ENCODE measurements around the gene DPP4. TPM values are rescaled to one million over a fixed set of nuclear protein-coding genes. Genes with fewer than 3 reads are reported as not detected.
A peak's percentile ranks its signal among the peaks of the same experiment; 100 is the strongest.

Gene DPP4
- total RNA-seq, 1 donor from 2014 or later, result 1.9 TPM

DNA sequence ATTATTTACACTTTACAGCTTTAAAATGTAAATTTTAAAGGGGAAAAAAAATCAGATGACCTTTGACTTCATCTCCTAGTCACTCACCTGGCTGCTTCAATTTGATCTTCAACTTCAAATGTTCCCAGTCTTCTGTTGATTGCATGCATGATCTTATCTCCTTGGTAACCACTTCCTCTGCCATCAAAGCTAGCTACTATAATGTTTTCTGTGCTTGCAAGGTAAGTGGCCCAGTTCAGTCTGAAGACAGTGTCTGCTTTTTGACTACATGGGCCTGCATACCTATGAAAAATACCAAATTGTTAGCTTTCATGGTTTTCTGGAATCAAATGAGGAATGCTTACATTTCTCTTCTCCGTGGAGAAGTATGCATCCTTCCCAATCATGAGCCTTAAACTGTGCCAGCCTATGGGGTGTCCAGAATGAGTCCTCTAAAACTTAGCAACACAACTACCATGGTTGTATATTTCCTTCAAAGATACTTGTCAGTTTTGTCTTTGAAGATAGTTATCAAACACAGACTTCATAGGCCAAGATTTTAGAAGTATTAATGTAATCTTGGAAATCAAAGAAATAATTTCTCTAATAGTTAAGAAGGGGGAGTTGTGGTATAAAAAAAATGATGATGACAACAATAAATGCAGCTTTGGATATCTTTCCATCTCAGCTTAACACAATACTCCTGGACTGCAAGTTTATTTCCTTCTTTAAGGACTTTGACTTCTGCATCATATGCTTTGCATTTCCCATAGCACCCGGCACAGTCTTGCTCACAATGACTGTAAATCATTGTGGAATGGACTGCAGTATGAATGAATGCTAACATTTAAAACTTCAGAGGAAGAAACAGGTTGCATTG, 62.1 kb downstream of the DPP4 start:
- peaks cover 3% of the 10 kb centered on the region for H3K4me1 Mint-ChIP-seq
- no peaks in the 10 kb centered on the region for H3K36me3 Mint-ChIP-seq (ENCODE audit: low read depth)
- ChIA-PET CTCF (no interaction called here), POLR2A (no interaction called here)
- H3K27me3 Mint-ChIP-seq, result peaks cover 7% of the 10 kb centered on the region
- no peaks in the 10 kb centered on the region for H3K9me3 Mint-ChIP-seq
- H3K27ac Mint-ChIP-seq, result no peak overlapping the region
- no peak for ATAC-seq (ENCODE audit: low read depth)
- DNase-seq, result no peak
- intact Hi-C loops (cut with micrococcal nuclease), result no loop called here
- TF ChIP-seq, protein P1, sequence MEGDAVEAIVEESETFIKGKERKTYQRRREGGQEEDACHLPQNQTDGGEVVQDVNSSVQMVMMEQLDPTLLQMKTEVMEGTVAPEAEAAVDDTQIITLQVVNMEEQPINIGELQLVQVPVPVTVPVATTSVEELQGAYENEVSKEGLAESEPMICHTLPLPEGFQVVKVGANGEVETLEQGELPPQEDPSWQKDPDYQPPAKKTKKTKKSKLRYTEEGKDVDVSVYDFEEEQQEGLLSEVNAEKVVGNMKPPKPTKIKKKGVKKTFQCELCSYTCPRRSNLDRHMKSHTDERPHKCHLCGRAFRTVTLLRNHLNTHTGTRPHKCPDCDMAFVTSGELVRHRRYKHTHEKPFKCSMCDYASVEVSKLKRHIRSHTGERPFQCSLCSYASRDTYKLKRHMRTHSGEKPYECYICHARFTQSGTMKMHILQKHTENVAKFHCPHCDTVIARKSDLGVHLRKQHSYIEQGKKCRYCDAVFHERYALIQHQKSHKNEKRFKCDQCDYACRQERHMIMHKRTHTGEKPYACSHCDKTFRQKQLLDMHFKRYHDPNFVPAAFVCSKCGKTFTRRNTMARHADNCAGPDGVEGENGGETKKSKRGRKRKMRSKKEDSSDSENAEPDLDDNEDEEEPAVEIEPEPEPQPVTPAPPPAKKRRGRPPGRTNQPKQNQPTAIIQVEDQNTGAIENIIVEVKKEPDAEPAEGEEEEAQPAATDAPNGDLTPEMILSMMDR (IDR thresholded peaks at IDR 0.05), result no peak
- H3K4me3 Mint-ChIP-seq, result no peak overlapping the region

DNA sequence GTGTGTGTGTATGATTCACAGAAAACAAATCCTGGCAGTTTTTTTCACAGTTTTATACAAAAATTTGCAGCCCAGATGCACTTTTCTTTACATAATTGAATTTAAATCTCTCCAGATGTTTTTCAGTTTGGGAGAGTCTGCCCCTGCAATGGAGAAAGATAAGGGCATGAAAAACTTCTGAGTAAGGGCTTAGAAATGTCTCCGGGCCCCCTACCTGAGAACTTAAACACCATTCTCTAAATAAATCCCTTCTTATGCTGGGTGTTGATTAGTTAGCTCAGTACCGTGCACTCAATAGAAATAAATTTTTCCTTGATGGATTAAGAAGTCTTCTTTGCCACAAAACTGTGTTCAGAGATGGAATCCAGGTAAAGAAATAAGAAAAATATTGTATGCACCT, 64.5 kb downstream of the DPP4 start:
- no peak for DNase-seq
- no peaks in the 10 kb centered on the region for H3K9me3 Mint-ChIP-seq
- intact Hi-C loops (cut with micrococcal nuclease), result no loop called here
- H3K27ac Mint-ChIP-seq, result no peak overlapping the region
- H3K4me3 Mint-ChIP-seq, result no peak overlapping the region
- no peak for ATAC-seq (ENCODE audit: low read depth)
- ChIA-PET POLR2A (no interaction called here), CTCF (no interaction called here)
- H3K36me3 Mint-ChIP-seq (ENCODE audit: low read depth), result no peaks in the 10 kb centered on the region
- H3K27me3 Mint-ChIP-seq, result no peaks in the 10 kb centered on the region
- H3K4me1 Mint-ChIP-seq, result peaks cover 3% of the 10 kb centered on the region
- TF ChIP-seq, protein P1 (IDR thresholded peaks at IDR 0.05), result no peak

DNA sequence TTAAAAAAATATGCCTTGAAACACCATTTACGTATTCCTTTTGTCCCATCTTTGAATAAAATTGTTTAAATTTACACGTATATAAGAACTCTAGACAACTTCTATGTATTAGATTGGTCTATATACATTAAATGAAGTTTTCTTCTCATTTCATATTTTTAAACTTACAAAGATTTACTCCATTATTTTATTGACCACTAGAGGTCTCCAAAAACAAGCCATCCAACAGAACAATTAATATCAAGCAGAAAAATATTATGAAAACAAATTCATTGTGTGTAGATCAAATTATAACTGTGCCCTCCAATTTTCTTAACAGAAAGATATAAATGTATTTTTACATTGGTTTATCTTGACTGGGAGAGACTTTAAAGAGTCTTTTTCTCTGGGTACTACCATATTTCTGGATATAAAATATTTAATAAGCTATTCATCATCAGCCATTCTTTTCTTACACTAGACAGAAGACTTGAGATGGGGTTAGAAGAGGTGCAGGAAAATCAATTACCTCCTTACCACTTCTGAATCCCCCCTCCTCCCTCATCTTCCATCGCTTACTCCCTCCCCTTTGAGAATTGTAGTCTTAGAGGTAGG, 66.5 kb downstream of the DPP4 start:
- Mint-ChIP-seq H3K27me3 (no peaks in the 10 kb centered on the region), H3K36me3 (ENCODE audit: low read depth) (no peaks in the 10 kb centered on the region), H3K9me3 (no peaks in the 10 kb centered on the region), H3K4me3 (no peak overlapping the region), H3K4me1 (no peaks in the 10 kb centered on the region), H3K27ac (no peak overlapping the region)
- ChIA-PET POLR2A (no interaction called here), CTCF (interaction anchor here (1.0 to 1.2 kb wide), 4 partner anchors 11 to 214 kb away, joined by 4 to 6 read pairs (median 6); no protein-coding TSS in a partner anchor)
- no peak for DNase-seq
- TF ChIP-seq, protein P1 (IDR thresholded peaks at IDR 0.05), result peak; percentile 75
- ATAC-seq (ENCODE audit: low read depth), result no peak
- intact Hi-C loops (cut with micrococcal nuclease), result loop anchor here (1.0 kb wide), 1 partner anchor 117 kb away; no protein-coding TSS in a partner anchor

DNA sequence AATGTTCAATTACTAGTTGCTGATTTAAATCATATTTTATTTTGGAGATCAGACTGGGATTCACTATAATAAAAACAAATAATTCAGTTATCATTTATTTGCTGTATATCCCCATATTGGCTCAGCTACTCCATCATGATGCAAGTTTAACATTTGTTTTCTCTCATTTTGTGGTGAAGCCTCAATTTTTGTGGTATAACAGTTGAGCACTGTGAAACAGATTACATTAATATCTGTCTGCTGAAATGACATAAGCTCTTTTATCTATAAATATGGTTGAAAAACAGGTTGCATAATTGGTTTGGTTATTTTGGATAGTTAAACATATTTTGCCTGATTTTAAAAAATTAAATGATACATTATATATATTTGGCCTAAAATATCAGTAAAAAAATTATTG, 67.7 kb downstream of the DPP4 start:
- no peak overlapping the region for H3K27ac Mint-ChIP-seq
- no peaks in the 10 kb centered on the region for H3K36me3 Mint-ChIP-seq (ENCODE audit: low read depth)
- TF ChIP-seq, protein P1 (IDR thresholded peaks at IDR 0.05), result no peak
- no peaks in the 10 kb centered on the region for H3K4me1 Mint-ChIP-seq
- H3K9me3 Mint-ChIP-seq, result no peaks in the 10 kb centered on the region
- peaks cover 2% of the 10 kb centered on the region for H3K27me3 Mint-ChIP-seq
- POLR2A ChIA-PET, result no interaction called here
- no peak for ATAC-seq (ENCODE audit: low read depth)
- intact Hi-C loops (cut with micrococcal nuclease), result no loop called here
- CTCF ChIA-PET, result interaction anchor here (1.1 kb wide), 1 partner anchor 120 kb away, joined by 3 read pairs; no protein-coding TSS in a partner anchor
- no peak for DNase-seq
- H3K4me3 Mint-ChIP-seq, result no peak overlapping the region

DNA sequence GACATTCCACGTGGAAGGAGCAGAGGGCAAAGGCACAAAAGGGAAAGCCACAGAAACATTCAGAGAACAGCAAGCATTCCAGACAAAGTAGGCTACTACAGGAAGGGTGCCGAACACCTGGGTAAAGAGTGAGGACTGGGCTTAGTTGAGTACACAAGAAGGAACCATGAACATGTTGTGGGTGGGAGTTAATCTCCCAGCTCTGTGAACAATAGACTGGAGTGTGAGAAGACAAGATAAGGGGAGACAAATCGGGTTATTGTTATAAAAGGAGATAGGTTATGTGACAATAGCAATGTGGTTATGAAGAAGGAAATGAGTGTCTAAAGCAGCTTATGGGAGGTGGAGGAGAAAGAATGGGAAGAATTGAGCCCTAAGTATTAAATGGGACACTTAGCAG, 70.0 kb downstream of the DPP4 start:
- H3K27ac Mint-ChIP-seq, result no peak overlapping the region
- no peak overlapping the region for H3K4me3 Mint-ChIP-seq
- no peaks in the 10 kb centered on the region for H3K4me1 Mint-ChIP-seq
- ChIA-PET CTCF (interaction anchor here (1.5 kb wide), 1 partner anchor 8 kb away, joined by 3 read pairs; no protein-coding TSS in a partner anchor), POLR2A (no interaction called here)
- intact Hi-C loops (cut with micrococcal nuclease), result no loop called here
- DNase-seq (no peak), ATAC-seq (ENCODE audit: low read depth) (no peak)
- TF ChIP-seq, protein P1 (IDR thresholded peaks at IDR 0.05), result no peak
- H3K27me3 Mint-ChIP-seq, result peaks cover 4% of the 10 kb centered on the region
- H3K36me3 Mint-ChIP-seq (ENCODE audit: low read depth), result no peaks in the 10 kb centered on the region
- no peaks in the 10 kb centered on the region for H3K9me3 Mint-ChIP-seq
